ENCODE measurements around the gene ASTE1. TPM values are rescaled to one million over a fixed set of nuclear protein-coding genes. Genes with fewer than 3 reads are reported as not detected.

The ASTE1 gene
- total RNA-seq, 1 experiment from 2014 or later, result 2.4 TPM

- ChIA-PET CTCF (no interaction called here), POLR2A (no interaction called here), RAD21 (ENCODE audit: low non-redundant PET in 1 of 2, low total read pairs in 2 of 2, uncharacterized antibody in 2 of 2, unreplicated experiment in 2 of 2) (no interaction called here)
- H3K4me1 ChIP-seq (ENCODE audit: control insufficient read depth in 1 of 2, insufficient read depth in 2 of 2, low read length in 2 of 2), result no peaks in the 10 kb centered on the region
- H3K4me2 ChIP-seq (ENCODE audit: low read length), result no peak overlapping the region
- H3K27ac ChIP-seq (ENCODE audit: low read depth, low read length), result no peak overlapping the region
- H3K9me3 ChIP-seq (ENCODE audit: control insufficient read depth in 1 of 2, insufficient read depth in 1 of 2, low read depth in 1 of 2, low read length in 2 of 2), result no peaks in the 10 kb centered on the region
- TF ChIP-seq TCF7L2 (IDR thresholded peaks at IDR 0.05; ENCODE audit: borderline replicate concordance, extremely low read depth, insufficient read depth, insufficient read length), result no peak
- TF ChIP-seq EZH2 (IDR thresholded peaks at IDR 0.05), result no peak
- no peak for TF ChIP-seq POLR2A (IDR thresholded peaks at IDR 0.05; ENCODE audit: borderline replicate concordance, extremely low read depth, insufficient read depth, insufficient read length)
- TF ChIP-seq, protein P1, sequence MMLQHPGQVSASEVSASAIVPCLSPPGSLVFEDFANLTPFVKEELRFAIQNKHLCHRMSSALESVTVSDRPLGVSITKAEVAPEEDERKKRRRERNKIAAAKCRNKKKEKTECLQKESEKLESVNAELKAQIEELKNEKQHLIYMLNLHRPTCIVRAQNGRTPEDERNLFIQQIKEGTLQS (IDR thresholded peaks at IDR 0.05), result no peak
- TF ChIP-seq, protein P2, sequence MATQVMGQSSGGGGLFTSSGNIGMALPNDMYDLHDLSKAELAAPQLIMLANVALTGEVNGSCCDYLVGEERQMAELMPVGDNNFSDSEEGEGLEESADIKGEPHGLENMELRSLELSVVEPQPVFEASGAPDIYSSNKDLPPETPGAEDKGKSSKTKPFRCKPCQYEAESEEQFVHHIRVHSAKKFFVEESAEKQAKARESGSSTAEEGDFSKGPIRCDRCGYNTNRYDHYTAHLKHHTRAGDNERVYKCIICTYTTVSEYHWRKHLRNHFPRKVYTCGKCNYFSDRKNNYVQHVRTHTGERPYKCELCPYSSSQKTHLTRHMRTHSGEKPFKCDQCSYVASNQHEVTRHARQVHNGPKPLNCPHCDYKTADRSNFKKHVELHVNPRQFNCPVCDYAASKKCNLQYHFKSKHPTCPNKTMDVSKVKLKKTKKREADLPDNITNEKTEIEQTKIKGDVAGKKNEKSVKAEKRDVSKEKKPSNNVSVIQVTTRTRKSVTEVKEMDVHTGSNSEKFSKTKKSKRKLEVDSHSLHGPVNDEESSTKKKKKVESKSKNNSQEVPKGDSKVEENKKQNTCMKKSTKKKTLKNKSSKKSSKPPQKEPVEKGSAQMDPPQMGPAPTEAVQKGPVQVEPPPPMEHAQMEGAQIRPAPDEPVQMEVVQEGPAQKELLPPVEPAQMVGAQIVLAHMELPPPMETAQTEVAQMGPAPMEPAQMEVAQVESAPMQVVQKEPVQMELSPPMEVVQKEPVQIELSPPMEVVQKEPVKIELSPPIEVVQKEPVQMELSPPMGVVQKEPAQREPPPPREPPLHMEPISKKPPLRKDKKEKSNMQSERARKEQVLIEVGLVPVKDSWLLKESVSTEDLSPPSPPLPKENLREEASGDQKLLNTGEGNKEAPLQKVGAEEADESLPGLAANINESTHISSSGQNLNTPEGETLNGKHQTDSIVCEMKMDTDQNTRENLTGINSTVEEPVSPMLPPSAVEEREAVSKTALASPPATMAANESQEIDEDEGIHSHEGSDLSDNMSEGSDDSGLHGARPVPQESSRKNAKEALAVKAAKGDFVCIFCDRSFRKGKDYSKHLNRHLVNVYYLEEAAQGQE (IDR thresholded peaks at IDR 0.05; ENCODE audit: low read depth), result no peak
- no peak for TF ChIP-seq SRF (IDR thresholded peaks at IDR 0.05; ENCODE audit: low read depth)
- TF ChIP-seq CEBPB (IDR thresholded peaks at IDR 0.05; ENCODE audit: low read depth), result no peak
- no peak for TF ChIP-seq ZFX (IDR thresholded peaks at IDR 0.05)
- no peak for TF ChIP-seq POLR2AphosphoS5 (IDR thresholded peaks at IDR 0.05; ENCODE audit: low read depth, low read length)
- TF ChIP-seq RAD21 (IDR thresholded peaks at IDR 0.05; ENCODE audit: low read depth), result no peak
- no peak for TF ChIP-seq YY1 (IDR thresholded peaks at IDR 0.05; ENCODE audit: extremely low read depth, insufficient replicate concordance, low read depth, low read length)
- TF ChIP-seq FOSL1 (IDR thresholded peaks at IDR 0.05; ENCODE audit: low read depth), result no peak
- intact Hi-C loops (cut with micrococcal nuclease), result loop anchor here (10.0 kb wide), 3 partner anchors 618 to 1148 kb away; no protein-coding TSS in a partner anchor
- H3K79me2 ChIP-seq (ENCODE audit: insufficient read depth, low read length), result no peaks in the 10 kb centered on the region
- no peak overlapping the region for H3K4me3 ChIP-seq (replicated peaks in 1 of 2; ENCODE audit: low read depth in 1 of 2, low read length in 2 of 2)
- H3K9me2 ChIP-seq (ENCODE audit: insufficient read depth), result no peaks in the 10 kb centered on the region
- ATAC-seq (no peak), DNase-seq (ENCODE audit: low read depth, low spot score) (no peak)
- H2AFZ ChIP-seq (ENCODE audit: low read depth, low read length, poor library complexity, severe bottlenecking), result no peak overlapping the region
- no peaks in the 10 kb centered on the region for H4K20me1 ChIP-seq (ENCODE audit: insufficient read depth)
- no peak overlapping the region for H3K9ac ChIP-seq (ENCODE audit: low read length)
- BruUV-seq (replicated peaks), result no TSS peak
- H3K36me3 ChIP-seq (ENCODE audit: control insufficient read depth in 1 of 2, insufficient read depth in 2 of 2, low read length in 2 of 2), result no peaks in the 10 kb centered on the region
- H3K27me3 ChIP-seq (ENCODE audit: insufficient read depth, low read length), result no peaks in the 10 kb centered on the region
Observed at GRCh38 chr3:131036986-131037385, 10.4 kb upstream of the ASTE1 start.
